ENCODE results near the gene PARVB. TPM values are rescaled to one million over a fixed set of nuclear protein-coding genes. Genes with fewer than 3 reads are reported as not detected.

PARVB gene
- total and polyA plus RNA-seq, 2 of the 8 experiments (the other 6 are each of a cell fraction or from before 2014, with no cell fraction given), result 14.5 to 18.6 TPM

- TF ChIP-seq KDM1A (IDR thresholded peaks at IDR 0.05; ENCODE audit: borderline replicate concordance, low read length) (no peak), SRF (IDR thresholded peaks at IDR 0.05; ENCODE audit: low read depth, low read length) (no peak), YY1 (IDR thresholded peaks at IDR 0.05; ENCODE audit: low read depth, low read length) (no peak), POLR2A (IDR thresholded peaks at IDR 0.05; ENCODE audit: control extremely low read depth in 1 of 2, low read depth in 2 of 2, low read length in 2 of 2) (no peak), BCL11A (IDR thresholded peaks at IDR 0.05; ENCODE audit: low read depth in 2 of 2, low read length in 2 of 2) (no peak), RBBP5 (IDR thresholded peaks at IDR 0.05; ENCODE audit: borderline replicate concordance, low read depth, low read length) (no peak)
Measured at GRCh38 chr22:44143105-44143474, 119.0 kb downstream of the PARVB start (continued).
